Inflammatory macrophage treated with lipopolysaccharide for 1 hour (primary cell): Measurements from ENCODE around the gene TAF1B.
"Not testable (repeated sequence)": the region's sequence is repeated elsewhere in the genome, so short reads cannot be mapped to it uniquely, and the experiment has no call there.

Experiments
- DNase-seq, 2 donors: peaks; one replicate each; pipeline ENCODE4 v3.0.0-alpha.2; 2020 to 2022

The TAF1B gene

DNA sequence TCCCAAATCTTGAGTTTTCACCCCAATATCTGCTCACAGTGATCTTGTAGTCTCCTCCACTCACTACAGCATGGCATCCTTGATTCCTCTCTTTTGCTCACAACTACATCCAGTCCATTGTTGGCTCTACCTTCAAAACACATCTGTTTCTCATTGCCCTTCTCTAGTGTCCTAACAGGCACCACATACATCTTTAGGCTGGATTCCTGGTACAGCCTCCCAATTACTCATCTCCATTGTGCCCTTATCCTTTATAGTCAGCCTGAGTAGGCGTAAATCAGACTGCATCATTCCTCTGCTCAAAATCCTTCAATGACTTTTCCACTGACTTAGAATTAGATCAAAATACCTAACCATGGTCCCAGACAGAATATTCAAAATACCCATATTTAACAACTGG lies 10.7 kb upstream of the TAF1B start:
- no peak for DNase-seq

DNA sequence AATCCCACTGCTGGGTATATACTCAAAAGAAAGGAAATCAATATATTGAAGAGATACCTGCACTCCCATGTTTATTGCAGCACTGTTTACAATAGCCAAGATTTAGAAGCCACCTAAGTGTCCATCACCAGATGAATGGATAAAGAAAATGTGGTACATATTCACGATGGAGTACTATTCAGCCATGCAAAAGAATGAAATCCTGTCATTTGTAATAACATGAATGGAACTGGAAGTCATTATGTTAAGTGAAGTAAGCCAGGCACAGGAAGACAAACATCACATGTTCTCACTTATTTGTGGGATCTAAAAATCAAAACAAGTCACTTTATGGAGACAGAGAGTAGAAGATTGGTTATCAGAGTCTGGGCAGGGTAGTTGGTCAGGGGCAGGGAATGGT lies 8.2 kb upstream of the TAF1B start:
- not testable (repeated sequence) for DNase-seq

DNA sequence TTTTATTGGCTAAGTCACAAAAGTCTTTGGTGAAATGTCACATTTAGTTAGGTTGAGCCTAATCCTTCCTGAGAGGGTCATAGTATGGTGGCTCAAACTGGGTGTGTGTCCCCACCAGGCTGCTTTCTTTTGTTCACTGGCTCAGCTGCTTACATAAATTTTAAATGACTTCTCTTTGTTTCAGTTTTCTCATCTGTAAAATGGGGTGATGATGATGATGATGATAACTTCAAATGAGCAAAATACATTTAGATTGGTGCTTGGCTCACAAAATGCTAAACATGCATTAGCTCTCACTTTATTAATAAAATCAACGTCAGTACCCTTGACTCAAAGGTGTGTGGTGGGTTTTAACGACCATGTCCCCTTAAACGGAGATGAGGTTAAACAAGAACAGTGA lies 7.2 kb upstream of the TAF1B start:
- no peak for DNase-seq

DNA sequence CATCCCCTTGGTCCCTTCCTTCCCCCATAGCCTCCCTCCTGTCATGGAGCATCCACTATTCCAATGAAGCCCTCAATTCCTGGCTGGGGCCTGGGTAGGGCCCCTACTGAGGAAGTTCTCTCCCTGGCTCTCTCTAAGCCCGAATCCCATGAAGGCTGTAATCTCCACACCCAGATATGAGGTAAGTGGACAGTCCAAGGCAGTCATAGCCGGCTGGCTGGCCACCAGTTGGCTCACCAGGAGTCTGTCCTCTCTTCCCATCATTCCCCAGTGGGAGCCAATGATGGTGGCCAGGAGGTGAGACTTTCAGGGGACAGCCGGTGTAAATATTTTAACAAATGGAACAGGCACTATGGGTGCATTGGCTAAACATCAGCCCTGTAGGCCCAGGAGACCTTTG lies 6.8 kb upstream of the TAF1B start:
- DNase-seq, result no peak

DNA sequence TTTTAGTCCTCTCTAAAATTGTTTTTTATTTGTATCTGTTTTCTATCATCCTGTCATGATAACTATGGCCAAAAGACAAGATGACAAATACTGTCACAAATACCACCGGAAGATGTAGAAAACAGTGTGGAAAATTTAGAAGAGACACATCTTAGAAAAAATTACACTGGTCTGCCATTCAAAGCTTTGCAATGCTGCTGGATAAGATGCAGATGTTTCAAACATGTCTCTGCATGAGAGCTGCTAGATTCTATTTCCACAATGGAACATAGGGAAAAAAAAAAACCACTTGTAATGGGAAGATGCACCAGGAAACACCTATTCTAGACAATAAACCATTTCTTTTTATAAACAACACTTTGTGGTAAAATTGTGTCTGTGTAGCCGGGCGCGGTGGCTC lies 5.8 kb upstream of the TAF1B start:
- DNase-seq, result no peak

DNA sequence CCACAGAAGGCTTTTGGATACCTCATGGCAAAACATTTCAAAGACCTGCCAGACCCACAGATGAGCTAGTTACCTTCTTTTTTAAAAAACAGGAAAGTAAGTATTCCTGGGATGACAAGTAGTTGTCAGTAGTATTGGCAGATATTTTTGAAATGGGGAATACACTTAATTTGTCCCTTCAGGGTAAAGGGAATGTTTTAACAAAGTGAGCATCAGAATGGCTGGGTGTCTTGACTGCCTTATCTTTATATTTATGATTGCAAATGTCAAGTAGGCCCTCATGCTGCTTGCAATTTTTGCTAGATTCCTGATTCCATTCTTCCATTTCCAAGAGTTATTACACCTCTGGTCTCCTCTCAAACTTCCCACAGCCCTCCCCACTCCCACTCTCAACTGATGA lies 4.9 kb upstream of the TAF1B start:
- no peak for DNase-seq

DNA sequence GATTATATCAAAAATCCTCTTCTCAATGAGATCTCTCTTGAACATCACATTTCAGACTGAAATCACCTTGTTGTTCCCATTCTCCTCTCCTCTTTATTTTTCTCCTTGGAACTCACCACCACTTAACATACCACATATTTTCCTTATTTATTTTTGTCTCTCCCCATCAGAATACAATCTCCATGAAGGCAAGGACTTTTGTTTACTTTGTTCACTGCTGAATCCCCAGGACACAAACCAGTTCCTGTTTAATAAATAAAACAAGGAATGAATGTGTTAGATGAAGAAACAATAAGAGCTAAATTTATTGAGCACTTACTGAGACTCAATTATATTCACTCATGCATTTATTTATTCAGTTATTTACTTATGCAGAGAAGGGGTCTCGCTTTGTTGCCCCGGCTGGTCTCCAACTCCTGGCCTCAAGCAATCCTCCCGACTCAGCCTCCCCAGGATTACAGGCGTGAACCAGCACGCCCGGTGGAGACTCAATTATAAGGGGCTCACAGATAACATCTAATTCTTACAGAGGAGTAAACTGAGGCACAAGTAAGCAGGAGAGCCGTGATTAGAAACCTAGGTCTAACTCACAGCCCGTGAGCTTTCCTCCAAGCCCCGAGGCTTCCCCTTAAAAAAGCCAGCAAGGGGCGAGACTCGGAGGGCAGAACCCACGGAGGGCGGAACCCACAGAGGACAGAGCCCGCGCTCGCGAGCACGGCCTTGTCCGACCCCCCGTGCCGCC lies 616 bp upstream of the TAF1B start:
- DNase-seq, result no peak

DNA sequence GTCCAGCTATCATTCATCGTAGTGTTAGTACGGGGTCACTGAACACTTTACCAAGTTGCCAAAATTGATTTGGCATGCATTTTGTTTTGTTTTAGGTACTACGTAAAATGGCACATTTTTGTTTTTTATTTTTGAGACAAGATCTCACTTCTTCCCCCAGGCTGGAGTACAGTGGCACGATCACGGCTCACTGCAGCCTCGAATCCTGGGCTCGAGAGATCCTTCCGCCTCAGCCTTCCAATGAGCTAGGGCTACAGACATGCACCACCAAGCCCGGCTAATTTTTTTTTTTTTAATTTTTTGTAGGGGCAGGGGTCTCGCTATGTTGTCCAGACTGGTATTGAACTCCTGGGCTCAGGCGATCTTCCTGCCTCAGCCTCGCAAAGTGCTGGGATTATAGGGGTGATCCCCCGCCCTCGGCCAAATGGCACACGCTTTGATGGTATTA lies 786 bp downstream of the TAF1B start:
- DNase-seq, result no peak

DNA sequence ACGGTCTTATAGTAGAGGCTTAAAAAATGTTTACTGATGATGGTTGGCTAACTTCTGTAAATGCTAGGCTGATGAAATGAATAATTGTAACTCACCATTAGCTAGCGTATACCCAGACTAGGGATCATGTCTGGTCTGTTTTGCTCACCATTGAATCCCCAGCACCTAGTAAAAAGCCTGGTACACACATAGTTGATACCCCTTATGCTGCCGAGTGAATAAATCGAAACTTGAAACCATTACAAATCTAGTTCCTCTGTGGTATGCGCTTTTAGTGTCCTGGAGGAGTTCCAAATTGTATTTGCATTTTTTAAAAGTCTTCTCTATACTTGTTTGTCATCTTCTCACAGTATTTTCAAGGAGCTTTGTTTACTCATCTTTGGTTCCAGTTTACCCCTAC lies 1.3 kb downstream of the TAF1B start:
- peak; percentile 26 to 34 for DNase-seq

DNA sequence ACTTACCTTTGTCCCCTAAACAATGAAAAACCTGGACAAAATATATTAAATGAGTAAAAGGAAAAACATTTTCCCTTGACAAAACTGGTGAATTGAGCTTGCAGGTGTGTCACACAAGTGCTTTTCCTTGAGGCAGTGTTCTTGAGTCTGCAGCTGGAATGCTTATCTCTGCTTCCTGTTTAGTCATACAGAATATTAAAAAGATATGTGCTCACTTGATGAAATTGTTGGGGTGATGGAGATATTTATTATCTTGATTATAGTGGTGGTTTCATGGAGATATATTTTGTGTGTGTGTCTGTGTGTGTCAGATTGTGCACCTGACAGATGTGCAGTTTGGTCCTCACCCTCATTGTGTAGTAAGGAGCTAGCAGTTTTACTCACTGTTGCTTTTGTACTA lies 3.3 kb downstream of the TAF1B start:
- no peak for DNase-seq

DNA sequence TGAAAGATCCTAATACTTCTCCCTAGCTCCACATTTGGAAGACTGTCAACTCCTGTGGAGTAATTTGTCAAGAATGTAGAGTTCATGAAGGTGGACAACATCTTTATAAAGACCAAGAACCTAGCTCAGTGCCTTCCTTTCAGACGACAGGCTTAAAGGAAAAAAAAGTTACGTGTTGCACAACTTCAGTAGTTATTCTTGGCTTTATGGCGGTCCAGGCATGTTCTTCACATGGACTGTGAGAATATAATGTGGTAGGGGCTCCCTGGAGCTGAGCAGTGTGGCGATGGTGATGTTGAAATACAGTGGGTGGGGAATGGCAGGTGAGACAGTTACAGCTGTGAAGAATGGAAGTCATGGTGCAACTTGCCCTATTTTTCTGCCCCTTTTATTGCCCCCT lies 3.9 kb downstream of the TAF1B start:
- no peak for DNase-seq

DNA sequence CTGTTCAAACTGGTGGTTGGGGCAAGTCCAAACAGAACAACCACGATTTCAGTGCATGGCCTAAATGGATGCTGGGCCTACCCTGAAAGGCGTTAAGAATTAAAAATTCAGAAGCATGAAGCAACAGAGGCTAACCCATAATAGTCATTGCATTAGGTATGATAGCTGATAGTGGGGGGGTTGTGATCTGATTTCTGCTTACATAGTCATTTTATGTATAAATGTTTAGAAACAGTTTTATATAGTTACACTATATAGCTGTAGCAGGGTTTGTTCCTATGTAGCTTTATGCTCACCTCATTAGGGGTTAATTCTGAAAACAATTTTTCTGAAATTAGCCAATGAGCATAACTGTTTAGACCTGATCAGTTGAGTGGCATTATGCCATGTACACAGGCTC lies 9.6 kb downstream of the TAF1B start:
- DNase-seq, result no peak

DNA sequence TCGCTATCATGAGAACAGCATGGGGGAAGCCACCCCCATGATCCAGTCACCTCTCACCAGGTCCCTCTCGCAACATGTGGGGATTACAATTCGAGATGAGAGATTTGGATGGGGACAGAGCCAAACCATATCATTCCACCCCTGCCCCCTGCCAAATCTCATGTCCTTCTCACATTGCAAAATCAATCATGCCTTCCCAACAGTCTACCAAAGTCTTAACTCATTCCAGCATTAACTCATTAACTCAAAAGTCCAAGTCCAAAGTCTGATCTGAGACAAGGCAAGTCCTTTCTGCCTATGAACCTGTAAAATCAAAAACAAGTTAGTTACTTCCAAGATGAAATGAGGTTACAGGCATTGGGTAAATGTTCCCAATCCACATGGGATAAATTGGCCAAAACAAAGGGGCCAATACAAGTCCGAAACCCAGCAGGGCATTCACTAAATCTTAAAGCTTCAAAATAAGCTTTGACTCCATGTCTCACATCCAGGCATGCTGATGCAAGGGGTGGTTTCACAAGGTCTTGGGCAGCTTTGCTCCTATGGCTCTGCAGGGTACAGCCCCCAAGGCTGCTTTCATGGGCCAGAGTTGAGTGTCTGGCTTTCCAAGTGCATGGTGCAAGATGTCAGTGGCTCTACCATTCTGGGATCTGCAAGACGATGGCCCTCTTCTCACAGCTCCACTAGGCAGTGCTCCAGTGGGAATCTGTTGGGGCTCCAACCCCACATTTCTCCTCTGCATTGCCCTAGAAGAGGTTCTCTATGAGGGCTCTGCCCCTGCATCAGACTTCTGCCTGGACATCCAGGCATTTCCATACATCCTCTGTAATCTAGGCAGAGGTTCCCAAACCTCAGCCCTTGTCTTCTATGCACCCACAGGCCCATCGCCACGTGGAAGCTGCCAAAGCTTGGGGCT lies 14.8 kb downstream of the TAF1B start:
- DNase-seq, result no peak

DNA sequence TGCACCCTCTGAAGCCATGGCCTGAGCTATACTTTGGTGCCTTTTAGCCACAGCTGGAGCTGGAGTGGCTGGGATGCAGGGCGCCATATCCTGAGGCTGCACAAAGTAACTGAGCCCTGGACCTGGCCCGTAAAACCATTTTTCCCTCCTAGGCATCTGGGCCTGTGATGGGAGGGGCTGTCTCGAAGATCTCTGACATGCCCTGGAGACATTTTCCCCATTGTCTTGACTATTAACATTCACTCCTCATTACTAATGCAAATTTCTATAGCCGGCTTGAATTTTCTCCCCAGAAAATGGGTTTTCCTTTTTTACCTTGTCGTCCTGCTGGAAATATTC lies 15.4 kb downstream of the TAF1B start:
- DNase-seq, result no peak

DNA sequence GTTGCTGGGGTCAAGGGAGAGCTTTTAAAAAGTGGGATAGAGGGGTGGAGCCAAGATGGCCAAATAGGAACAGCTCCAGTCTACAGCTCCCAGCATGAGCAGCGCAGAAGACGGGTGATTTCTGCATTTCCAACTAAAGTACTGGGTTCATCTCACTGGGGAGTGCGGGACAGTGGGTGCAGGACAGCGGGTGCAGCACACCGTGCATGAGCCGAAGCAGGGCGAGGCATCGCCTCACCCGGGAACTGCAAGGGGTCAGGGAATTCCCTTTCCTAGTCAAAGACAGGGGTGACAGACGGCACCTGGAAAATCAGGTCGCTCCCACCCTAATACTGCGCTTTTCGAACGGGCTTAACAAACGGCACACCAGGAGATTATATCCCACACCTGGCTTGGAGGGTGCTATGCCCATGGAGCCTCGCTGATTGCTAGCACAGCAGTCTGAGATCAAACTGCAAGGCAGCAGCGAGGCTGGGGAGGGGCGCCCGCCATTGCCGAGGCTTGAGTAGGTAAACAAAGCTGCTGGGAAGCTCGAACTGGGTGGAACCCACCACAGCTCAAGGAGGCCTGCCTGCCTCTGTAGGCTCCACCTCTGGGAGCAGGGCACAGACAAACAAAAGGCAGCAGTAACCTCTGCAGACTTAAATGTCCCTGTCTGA lies 17.8 kb downstream of the TAF1B start:
- not testable (repeated sequence) for DNase-seq

DNA sequence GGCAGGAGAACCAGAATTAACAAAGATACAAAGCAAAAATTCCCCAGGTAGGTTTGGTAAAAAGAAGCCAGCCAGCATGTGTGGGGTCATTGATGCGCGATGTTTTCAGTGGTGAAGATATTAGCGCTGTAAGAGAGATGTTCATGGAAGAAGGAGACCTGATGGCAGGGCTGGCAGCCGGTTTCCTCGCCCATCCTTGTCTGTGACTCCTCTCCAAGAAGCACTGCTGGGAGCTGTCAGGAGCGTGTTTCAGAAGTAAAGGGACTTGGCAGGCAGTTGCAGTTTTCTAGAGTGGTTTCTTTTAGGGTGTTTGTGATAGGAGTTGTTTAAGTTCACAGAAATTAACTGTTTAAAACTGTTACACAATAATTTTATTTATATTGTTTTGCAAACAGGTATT lies 24.6 kb downstream of the TAF1B start:
- DNase-seq, result no peak

DNA sequence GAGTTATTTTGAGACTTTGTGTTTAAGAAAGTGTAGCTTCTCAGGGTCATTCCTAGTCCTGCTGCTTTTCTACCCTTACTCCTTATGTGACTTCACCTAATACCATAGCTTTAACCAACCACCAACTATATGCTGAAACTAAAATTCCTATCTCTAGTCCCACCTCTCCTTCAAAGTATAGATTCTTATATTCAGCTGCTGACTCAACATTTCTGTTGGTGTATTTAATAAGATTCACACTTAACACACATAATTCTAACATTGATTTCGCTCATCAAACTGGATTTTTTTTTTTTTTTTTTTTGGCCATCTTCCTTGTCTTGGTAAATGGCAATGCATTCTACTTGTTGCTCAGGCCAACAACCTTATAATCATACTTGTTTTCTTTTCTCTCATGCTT lies 30.1 kb downstream of the TAF1B start:
- DNase-seq, result no peak

DNA sequence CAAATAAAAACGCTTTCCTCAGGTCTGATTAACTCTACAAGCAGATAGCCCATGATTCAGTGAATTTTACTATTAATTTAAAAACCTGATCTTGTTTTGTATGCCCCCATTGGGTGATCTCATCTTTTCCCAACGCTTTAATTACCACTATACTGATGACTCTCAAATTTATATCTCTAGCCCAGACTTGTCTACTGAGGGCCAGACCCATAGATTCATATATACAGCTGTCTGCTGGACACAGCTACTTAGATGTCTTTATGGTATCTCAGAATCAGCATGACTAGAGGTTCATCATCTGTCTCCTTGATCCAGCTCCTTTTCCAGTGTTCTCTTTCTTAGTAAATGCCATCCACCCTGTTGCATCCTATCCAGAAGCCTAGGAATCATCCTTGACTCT lies 33.8 kb downstream of the TAF1B start:
- no peak for DNase-seq

DNA sequence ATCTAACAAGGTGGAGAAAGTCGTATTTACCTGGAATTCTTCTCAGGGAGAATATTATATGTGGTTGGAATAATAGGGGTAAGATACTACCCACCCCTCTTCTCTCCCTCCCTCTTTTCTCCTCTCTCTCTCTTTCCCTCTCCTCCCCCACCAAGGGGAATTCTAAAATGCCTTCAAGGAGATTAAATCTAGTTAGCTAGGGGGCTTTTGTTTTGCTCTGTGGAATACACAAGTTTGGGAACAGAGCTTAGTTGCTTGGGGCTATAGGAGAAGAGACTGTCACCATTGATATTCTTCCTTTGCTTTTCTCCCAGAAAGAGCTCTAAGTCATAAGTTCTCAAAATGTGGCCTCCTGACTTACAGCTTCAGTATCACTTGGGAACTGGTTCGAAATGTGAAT lies 34.5 kb downstream of the TAF1B start:
- no peak for DNase-seq

DNA sequence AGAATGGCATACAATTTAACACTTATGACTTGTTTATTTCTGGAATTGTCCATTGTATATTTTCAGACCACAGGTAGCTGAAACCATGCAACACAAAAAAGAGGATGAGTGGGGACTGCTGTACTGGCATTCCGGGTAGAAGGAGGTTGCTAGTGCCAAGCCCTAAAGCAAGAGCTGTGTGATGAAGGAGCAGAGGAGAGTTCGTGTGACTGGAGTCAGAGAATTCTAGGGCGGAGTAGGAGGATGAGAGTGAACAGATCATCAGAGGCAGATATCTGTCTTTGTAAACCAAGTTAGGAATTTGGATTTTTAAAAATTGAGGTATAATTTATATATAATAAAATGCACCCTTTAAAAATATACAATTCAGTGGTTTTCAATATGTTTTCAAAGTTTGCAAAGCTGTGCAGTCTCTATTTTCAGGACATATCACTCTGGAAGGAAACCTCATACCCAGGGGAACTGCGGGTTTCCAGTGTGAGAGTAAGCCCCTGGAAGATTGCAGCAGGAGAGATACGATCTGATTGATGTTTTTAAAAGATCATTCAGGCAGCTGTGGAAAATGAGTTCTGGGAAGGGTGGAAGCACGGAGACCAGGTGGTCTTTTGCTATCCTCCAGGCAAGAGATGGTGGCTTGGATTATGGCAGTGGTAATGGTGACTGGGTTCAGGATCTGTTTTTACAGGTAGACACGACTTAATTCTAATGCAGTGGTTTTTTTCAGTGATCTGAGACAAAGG lies 36.4 kb downstream of the TAF1B start:
- DNase-seq, result no peak

DNA sequence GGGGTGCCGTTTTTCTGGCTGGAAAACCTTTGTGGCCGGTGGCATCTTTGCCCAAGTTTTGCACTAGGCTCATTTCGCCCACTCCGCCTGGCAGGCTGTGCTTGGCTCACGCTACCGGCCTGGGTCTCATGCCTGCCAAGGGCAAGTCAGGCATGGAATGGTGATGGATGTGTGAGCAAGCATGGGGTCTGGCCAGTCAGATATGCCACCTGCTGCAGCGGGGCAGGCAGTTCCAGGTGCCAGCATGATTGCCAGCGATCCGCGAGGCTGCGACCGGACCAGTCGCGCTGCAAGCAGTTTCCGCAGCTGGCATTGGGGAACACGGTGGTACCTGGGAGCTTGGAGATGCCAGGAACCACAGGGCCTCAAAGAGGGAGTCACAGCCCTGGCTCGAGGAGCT lies 40.6 kb downstream of the TAF1B start:
- no peak for DNase-seq

DNA sequence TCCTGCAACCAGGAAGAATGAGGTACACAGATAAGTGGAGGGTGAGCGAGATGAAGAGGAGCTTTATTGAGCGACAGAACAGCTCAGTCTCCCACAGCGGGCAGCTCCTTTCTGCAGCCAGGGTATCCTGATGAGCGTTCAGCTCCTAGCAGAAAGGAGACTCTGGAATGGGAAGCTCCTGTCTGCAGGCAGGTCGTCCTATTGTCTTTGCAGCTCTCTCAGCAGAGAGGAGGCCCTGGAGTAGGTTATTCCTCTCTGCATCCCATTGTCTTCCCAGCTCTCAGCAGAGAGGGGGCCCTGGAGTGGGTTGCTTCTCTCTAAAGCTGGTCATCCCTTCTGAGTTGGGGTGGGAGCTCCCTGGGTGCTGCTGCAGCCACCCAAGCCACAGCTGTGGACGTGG lies 41.2 kb downstream of the TAF1B start:
- no peak for DNase-seq

DNA sequence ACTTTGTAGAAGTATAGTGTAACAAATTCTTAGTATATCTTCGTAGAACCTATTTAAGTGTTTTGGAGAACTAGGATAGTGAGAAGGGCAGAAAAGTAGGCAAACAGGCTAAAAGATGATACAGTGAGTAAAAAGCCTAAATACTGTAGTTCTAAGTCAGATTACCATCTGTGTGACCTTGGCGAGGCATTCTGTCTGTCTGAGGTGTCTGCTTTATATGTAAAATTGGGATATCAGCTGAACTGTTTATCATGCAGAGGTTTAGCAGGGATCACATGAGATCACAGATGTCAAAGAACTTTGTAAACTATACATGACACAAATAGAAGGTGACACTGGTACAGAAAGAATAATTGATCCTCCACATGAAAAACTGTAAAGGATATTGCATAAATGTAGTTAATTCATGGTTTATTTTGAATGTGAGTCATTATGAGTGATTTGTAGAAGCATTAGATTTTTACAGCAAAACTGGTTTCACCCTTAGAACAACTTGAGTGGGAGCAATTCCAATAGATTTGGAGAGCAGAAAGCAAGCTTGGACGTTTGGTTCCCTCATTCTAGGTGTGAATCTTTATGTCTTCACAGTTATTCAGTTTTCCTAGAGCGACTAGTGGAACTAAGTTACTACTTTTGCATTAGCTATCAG lies 41.9 kb downstream of the TAF1B start:
- DNase-seq, result no peak
